ENCODE data around the gene TEX12.
"Not testable (repeated sequence)": the region's sequence is repeated elsewhere in the genome, so short reads cannot be mapped to it uniquely, and the experiment has no call there.

Gene TEX12, protein sequence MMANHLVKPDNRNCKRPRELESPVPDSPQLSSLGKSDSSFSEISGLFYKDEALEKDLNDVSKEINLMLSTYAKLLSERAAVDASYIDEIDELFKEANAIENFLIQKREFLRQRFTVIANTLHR

DNA sequence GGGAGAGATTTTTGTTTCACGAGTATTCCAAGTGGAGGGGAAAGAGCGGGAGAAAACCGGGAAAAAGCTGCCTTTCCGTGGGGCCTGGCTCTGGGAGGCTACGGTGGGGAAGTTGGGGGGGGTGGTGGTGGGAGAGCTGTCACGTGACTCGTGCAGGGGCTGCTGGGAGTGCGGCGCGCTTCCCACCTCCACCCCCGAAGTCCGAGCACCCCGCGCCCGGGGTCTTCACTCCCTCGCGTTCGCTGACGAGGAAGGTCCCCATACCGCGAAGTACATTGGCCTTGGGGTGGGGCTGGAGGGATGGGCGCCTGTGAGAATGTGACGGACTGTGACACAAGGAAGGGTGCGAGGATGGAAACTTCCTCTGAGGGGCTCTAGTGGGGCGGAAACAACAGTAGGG, at the start of gene TEX12:
Gene TEX12 (plus strand): TSS at position 228 of the 400 bp plus-strand sequence. CDS start 1,897 bp downstream, outside the sequence.
- no peak for DNase-seq

DNA sequence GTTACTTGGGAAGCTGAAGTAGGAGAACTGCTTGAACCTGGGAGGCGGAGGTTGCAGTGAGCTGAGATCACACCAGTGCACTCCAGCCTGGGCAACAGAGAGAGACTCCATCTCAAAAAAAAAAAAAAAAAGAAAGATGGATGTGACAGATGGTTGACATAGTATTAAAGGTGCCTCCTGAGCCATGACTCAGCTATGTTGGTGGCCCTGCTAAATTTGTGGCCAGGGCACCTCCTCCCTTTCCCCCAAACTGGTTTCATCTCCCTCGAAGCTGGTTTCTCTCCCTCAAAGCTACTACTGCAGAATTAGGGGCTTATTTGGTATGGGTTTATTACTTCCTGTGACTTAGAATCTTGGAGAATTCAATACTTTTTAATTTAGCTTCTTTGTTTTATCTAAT, 49.0 kb upstream of the TEX12 start:
- no peak for DNase-seq

DNA sequence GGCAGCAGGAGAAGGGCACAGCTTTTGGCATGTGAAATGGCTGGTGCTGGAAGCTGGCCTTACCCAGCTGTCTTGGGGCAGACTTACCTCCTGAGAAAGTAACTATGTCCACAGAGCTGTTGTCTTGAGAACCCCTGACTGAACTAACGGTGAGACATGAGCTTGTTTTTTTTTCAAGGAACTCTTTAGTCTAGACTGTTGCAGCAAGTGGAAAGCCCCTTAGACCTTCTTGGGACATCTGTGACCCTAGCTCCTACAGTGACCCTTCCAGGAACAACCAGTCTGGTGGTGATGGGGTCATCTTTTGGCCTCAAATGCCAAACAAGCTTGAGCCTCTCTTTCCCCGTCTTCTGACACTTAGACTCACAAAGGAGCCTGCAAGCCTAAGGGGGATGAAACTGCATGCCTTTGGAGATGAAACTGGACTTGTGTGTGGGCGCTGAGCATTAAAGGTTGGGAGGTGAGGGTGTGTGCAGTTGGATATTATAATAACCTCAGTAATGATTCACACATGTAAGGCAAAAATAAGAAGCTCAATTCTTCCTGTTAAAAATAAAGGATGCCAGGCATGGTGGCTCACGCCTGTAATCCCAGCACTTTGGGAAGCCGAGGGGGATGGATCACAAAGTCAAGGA, 45.1 kb upstream of the TEX12 start:
- no peak for DNase-seq

DNA sequence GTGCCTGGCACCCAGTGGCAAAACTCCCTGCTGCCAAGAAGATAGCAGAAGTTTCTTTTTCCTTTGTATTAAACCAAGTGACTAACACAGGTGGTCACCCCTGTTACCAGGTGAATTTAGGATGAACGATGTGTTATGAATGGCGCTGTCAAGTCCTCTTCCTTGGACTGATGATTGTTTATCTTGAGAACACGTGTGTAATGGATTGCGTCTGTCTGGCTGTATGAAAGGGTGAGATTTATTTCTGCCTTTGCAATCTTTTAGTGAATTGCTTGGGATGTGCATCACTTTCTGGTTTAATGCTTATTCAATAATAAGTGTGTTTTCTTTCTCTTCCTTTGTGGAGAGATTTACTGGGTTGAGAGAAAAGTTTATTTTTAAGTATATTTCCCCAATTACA, 44.0 kb upstream of the TEX12 start:
- DNase-seq: no peak

DNA sequence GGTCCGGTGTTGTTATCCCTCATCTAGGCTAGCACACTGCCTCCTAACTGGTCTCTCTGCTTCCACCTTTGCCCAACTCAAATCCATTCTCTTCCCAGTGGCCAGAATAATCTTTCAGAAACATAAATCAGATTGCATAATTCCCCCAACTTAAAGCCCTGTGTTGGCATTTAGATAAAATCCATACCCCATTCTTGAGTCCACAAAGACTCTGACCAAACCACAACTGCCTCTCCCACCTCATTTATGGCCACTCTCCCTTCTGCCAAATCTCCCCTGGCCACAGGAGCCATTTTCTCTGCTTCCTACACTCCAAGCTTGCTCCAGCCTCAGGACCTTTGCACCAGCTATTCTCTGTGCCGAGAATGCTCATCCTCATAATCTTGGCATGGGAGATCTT, 40.1 kb upstream of the TEX12 start:
- no peak for DNase-seq

DNA sequence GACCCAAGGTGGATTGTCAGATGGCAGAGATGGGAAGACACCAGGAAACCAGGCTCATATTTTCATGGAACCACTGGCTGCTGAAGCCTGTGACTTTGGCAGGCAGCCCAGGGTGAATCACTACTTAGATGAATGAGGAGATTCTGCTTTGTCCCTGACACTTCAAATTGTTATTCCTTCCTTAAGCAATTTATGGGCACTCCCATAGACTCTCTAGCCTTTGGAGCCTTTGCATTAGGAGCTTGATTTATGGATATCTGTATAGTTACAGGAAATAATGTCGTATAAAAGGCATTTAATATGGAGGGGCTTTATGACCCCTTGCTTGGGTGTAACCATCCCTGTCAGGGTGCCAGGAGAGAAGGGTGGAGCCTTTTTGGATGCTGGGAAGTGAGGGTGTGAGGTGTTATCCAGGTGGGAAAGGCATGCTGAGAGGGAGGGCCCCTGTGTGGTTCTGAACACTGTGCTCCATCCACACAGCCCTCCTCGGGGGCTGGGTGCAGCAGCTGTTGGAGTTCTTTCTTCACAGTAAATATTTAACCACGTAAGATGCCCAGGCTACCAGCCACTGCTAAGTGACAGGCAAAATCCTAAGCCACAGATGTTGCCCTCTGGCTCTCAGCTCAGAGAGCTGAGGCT, 38.6 kb upstream of the TEX12 start:
- peak; percentile 7 for DNase-seq

DNA sequence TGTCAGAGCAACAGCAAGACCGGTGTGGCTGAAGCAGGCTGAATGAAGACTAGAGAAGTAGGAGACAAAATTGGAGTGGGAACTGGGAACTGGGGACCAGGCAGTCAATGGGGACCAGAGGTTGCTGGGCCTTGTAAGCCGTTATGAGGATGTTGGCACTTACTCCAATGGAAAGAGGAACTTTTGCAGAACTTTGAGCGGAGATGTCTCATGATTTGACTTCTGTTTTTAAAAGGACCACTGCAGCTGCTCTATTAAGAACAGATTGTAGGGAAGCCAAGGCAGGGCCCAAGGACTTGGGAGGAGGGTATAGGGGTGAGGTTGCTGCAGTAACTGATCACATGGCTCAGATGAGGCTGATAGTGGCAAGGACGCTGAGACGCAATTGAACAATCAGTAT, 37.5 kb upstream of the TEX12 start:
- DNase-seq: no peak

DNA sequence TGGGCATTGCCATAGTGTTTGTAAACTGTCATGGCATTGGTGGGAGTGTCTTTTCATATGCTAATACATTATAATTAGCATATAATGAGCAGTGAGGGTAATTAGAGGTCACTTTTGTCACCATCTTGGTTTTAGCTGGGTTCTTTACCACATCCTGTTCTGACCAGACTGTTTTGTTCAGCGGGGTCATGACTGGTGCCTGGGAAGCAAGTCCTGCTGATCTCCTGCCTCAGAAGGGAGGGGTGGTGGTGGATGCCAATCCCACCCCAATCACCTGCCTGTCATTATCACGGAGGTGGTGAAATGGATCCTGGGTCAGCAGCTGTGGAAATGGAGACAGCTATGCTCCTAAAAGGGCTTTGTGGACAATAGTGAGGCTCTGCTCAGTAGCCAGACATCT, 34.4 kb upstream of the TEX12 start:
- DNase-seq: no peak

DNA sequence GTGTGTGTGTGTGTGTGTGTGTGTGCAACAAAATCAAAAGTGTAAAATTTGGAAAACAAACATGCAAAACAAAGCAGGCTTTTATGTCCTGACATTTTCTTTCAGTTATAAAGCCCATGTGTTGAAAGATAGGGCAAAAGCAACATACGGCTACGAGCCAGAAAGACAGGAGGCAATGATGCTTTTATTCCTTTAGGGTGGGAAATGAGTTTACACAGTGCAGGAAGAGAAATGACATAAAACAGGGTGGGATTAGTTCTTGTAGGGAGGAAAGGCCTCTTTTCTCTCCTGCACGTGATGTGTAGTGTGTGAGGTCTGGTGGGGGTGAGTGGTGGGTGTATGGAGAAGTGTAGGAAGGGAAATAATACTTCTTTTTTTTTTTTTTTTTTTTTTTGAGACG, 32.7 kb upstream of the TEX12 start:
- DNase-seq: no peak

DNA sequence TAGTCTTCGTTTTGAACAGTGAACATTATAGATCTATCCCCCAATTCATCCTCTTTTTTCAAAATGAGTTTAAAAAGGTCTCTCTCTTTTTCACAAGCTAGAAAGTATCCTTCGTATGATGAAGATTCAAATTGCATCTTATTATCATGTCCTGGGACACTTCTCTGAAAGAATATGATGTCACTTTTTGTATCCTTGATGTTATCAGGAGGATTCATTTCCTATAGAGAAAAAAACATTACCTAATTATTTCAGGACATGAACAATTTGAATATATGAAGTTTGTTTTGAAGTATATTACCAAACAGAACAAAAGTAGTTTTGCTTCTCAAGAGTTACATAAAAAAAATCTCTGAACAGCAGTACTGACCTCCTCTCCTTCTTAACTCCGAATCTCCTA, 23.6 kb upstream of the TEX12 start:
- DNase-seq: no peak

DNA sequence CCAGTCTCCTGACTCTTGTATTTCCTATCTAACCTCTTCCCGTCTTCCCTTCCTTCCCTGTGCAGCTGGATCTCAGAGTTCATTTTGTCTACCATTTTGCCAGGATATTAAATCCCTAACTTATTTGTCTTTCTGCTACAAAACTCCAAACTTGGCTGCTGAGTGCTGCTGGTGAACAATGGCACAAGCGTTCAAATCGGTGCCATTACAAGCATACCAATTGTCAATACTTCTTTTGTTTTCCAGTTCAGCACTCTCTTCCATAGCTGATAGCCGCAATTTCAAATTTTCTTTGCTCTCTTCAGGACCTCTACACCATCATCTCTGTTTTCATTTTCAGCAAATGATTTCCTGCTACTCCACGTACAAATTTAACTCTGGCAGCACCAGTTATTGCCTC, 16.7 kb upstream of the TEX12 start:
- no peak for DNase-seq

DNA sequence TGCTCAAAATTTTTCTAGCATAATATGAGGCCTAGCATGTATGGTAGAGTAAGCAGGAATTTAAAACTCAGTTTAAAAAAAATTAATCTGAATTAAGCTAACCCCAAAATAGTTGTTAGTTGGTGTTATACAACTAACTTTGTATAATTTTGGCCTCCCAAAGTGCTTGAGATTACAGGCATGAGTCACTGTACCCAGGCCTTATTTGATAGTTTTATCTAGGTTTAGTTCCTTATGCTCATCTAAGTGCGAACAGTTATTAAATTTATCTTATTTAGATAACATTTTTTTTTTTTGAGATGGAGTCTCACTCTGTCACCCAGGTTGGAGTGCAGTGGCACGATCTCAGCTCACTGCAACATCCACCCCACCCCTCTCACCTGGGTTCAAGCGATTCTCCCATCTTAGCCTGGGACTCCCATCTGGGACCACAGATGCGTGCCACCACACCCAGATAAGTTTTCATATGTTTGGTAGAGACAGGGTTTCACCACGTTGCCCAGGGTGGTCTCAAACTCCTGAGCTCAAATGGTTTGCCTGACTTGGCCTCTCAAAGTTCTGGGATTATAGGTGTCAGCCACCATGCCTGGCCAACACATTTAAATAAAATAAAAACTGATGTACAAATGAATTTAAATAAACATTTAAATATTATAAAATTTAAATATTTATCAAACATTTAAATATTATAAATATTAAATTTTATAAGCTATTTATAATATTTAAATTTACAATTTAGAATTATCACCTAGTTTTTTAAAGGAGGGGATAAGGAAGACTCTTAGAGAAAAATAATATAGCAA, 10.8 kb upstream of the TEX12 start:
- DNase-seq: no peak

DNA sequence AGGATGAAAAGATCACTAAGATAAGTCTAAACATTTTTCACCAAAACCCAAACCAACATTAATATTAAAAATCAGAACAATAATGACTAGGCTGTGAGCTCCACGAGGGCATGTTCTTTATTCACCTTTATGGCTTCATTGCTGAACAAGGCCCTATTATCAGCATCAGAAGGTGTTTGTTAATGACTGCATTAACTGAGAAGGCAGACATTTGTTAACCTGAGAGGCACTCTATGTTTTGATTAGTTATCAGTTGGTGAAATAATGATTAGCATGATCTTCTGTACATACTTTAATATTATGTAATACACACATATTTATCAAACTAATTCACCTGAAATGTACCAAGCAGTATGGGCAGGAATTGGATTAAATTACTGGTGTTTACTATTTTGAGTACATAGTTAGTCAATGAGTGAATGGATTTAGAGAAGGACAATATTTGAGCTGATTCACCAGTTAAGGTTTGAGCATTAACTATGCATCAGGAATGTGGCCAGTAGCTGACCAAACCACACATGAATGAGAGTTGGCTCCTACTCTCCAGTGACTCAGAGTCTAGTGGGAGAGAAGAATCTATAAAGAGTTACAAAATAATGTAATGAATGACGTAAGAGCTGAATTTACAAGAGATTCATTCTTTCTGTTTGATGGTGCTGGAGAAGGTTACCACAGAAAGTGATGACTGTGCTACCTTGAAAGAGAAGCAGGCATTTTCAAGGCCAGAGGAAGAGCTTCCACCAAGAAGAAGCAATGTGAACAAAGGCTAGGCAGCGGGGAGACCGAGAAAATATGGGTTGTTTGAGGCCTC, 10.0 kb upstream of the TEX12 start:
- DNase-seq: peak; percentile 8

DNA sequence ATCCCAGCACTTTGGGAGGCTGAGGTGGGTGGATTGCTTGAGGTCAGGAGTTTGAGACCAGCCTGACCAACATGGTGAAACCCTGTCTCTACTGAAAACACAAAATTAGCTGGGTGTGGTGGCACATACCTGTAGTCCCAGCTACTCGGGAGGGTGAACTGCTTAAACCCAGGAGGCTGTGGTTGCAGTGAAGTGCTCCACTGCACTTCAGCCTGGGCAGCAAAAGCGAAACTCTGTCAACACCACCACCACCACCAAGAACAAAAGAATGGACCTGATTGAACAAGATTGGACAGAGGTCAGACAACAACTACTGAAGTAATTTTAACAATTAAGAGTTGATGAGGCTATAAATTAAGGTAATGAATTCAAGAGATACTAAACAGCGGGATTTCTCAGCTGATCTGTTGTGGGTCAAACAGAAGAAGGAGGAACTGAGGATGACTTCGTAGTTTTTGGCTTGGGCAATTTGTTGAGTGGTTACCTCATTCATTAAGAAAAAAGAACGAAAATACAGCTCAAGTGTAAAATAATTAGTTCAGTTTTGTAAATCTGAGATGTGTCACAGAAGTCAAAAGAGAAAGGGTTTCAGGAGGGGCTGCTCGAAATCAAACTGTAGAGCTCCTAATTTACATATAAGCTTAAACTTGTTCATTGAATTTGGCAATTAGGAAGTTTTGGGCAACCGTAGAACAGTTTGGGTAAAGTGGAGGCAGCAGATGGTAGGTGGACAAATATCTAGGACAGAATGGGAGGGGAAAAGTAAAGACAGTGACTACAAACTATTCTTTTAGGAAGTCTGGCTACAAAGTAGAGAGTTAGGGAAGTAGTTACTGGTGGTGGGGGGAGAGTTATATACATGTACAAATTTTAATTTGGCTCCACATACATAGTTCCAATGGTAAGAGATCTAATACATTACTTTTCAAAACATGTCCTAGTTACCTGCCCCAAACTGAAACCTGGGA, 7.8 kb upstream of the TEX12 start:
- no peak for DNase-seq

DNA sequence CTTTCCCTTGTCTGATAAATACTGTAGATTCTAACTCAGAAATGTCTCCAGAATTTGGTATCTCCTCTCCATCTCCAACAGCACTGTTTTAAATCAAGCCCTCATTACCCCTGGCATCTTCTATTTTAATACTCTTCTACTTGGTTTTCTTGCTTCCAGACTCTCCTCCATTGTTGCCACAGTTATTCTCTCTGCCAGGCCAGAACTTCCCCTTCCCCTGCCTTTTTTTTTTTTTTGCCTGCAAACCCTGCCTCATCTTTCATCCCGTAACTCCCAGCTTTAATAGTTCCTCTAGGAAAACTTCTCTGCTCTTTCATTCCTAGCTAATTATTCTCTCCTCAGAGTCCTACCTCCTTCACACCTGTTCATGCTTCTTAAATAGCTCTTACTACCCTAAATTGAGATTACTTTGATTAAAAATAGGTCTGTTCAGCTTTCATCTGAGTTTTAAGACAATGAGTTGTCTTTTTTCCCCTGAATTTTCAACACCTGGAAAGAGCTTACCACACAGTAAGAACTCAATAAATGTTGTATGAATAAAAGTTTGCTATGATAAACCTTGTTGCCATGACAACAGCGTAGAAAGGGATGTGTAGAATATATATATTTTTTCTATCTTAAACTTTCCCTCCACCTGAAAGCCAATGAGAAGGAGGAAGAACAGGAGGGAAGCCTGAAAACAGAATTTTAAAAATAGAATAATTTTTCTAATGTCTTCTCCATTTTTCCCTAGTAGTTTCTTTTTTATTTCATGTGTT, 6.9 kb upstream of the TEX12 start:
- no peak for DNase-seq

DNA sequence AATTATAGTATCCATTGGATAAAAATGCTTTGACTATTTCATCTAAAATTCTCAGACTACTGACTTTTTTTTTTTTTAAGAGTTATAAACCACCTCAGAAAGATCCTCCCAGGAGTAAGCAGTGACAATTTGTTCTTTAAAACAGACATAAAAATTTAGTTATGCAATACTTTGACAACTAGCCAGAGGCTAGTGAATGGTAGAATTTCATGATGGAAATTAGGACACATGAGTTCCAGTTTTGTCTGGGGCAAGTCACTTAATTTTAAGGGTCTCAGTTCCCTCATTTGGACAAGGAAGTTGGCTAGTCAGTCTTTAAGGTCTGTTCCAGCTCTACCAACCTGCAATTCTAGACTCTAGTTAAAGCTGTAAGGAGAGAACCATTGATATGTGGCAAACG, 6.2 kb upstream of the TEX12 start:
- no peak for DNase-seq

DNA sequence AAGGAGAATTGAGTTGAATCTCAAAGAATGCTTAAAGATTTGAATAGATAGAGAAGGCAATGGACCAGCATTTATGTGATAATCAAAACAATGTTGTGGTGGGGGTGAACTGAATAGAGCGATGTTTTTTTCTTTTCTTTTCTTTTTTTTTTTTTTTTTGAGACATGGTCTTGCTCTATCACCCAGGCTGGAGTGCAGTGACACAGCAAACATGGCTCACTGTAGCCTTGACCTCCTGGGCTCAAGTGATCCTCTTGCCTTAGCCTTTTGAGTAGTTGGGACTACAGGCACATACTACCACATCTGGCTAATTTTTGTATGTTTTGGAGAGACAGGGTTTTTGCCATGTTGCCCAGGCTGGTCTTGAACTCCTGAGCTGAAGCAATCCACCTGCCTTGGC, 5.0 kb upstream of the TEX12 start:
- DNase-seq: not testable (repeated sequence)

DNA sequence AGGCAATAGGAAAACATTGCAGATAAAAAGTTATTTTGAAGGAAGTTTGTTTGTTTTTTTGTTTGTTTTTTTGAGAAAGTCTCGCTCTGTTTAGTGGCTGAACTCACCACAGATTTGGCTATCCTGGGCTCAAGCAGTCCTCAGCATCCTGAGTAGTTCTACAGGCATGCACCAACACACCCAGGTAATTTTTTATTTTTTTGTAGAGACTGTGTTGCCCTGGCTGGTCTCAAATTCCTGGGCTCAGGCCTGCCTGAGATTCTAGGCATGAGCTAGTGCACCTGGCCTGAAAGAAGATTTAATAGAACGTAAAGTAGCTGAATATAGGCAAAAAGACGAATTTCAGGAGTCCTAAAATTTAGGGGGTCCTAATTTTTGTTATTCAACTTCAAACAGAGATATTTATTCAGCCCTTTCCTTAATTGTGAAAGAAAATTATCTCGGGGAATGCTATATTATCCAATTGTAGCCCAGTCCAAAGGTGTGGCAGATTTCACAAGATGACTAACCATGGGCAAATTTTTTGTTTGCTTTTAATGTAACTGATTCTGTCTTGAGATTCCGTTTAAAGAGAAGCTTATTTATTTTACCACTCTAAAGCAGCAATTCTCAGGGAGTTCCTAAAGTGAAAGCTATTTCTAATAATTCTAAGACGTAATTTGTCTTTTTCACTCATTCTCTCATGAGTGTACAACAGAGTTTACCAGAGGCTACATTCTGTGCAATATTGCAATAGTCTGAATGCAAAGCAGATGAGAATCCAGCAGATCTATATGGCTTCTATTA, 4.2 kb upstream of the TEX12 start:
- no peak for DNase-seq

DNA sequence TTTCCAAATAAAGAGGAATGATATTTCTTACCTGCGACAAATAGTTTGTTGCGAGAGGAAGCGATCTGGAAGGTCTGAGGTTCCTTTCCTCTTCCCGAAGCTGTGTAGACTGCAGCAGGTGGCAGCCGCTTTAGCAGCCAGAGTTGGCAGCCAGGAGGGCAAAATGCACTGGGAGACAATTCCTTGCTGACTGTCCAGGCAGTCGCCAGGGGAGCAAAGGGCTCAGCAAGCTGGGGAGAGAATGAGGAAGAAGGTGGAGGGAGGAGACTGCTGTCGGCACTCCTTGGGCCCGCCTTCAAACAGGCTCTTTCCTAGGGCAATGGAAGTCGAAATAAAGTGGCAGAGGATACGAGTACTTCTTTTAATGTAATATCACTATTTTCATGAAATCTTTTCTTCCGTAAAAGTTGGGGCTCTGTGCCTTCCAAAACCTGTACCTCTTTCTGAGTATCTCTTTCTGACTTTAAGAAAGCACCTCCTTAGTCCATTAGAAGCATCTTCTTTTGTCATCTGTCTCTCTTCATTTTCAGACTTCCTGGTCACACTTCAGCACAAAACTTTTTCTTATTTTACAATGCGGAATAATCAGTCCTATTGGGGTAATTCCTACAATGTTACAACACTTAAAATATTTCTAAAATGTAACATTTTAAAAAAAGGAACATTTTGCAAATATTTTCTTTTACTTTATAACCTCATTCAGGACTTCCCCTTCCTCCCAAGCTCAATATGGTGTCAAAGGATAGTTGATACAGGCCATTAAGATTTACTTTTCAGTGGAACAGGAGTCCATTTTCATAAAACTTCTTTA, 3.1 kb upstream of the TEX12 start, which contains the start of gene IL18:
Gene IL18 (minus strand): TSS at position 220 of the 811 bp plus-strand sequence. CDS start 9,041 bp downstream, outside the sequence.
- DNase-seq: no peak
